ENCODE measurements around the gene APOBEC3C.
"Not testable (repeated sequence)": the region's sequence is repeated elsewhere in the genome, so short reads cannot be mapped to it uniquely, and the experiment has no call there.

The APOBEC3C gene

GRCh38 chr22:39040538-39041296, 26.7 kb downstream of the APOBEC3C start, which contains the start of gene APOBEC3F:
Gene APOBEC3F (plus strand): TSS chr22:39040864. CDS start chr22:39040961, 97 bp downstream.
- DNase-seq (ENCODE audit: low read depth) = peak; percentile 57

DNA sequence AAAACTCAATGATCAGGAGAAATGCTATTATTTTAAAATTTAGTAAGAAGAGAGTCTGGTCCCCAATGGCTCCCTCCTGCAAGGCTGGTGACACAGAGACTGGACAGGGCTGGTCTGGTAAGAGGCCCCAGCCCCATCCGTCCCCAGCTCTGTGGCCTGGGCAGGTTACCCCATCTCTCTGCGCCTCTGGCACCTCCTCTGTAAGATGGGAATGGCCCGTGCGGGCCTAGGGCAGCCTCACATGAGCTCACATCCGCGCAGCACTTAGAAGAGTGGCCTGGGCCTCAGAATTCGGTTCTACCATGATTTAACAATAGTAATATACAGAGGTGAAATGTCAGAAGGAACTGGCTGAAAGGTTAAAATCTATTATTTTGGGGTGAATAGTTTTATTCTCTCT, 27.9 kb downstream of the APOBEC3C start:
- H3K4me3 ChIP-seq (ENCODE audit: low read depth, low read length) = no peak overlapping the region
- DNase-seq (ENCODE audit: low read depth) = no peak
- TF ChIP-seq, protein P1, sequence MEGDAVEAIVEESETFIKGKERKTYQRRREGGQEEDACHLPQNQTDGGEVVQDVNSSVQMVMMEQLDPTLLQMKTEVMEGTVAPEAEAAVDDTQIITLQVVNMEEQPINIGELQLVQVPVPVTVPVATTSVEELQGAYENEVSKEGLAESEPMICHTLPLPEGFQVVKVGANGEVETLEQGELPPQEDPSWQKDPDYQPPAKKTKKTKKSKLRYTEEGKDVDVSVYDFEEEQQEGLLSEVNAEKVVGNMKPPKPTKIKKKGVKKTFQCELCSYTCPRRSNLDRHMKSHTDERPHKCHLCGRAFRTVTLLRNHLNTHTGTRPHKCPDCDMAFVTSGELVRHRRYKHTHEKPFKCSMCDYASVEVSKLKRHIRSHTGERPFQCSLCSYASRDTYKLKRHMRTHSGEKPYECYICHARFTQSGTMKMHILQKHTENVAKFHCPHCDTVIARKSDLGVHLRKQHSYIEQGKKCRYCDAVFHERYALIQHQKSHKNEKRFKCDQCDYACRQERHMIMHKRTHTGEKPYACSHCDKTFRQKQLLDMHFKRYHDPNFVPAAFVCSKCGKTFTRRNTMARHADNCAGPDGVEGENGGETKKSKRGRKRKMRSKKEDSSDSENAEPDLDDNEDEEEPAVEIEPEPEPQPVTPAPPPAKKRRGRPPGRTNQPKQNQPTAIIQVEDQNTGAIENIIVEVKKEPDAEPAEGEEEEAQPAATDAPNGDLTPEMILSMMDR (conservative IDR thresholded peaks at IDR 0.05; ENCODE audit: low read depth, low read length) = no peak

More at GRCh38 chr22:39040538-39041296, 26.7 kb downstream of the APOBEC3C start, which contains the start of gene APOBEC3F:
- H3K4me3 ChIP-seq (ENCODE audit: low read depth, low read length) = peak within 1 kb of the TSS; percentile 68
- TF ChIP-seq, protein P1 (conservative IDR thresholded peaks at IDR 0.05; ENCODE audit: low read depth, low read length) = peak; percentile 10

- not testable (repeated sequence) for DNase-seq (ENCODE audit: low read depth); H3K4me3 ChIP-seq (ENCODE audit: low read depth, low read length)
Observed at GRCh38 chr22:39043063-39043462, 29.0 kb downstream of the APOBEC3C start.

DNA sequence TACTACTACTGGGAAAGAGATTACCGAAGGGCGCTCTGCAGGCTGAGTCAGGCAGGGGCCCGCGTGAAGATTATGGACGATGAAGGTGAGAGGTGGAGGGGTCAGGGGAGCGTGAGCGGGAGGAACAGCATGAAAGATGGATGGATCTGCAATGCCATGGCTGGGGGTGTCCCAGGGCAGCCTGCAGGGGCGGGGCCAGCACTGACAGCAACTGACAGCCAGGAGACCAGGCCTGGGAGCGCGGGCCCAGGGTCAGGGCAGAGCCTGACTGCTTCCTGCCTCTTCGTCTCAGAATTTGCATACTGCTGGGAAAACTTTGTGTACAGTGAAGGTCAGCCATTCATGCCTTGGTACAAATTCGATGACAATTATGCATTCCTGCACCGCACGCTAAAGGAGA, 31.1 kb downstream of the APOBEC3C start:
- not testable (repeated sequence) for DNase-seq (ENCODE audit: low read depth); H3K4me3 ChIP-seq (ENCODE audit: low read depth, low read length)

DNA sequence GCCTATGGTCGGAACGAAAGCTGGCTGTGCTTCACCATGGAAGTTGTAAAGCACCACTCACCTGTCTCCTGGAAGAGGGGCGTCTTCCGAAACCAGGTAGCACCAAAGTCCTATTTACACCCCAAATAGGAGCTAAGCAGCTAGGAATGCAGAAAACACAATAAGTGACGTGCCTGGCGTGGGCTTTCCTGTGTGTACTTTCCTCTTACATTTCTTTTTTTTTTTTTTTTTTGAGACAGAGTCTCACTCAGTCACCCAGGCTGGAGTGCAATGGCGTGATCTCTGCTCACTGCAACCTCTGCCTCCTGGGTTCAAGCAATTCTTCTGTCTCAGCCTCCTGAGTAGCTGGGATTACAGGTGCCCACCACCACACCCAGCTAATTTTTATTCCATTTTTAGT, 35.4 kb downstream of the APOBEC3C start:
- H3K4me3 ChIP-seq (ENCODE audit: low read depth, low read length); DNase-seq (ENCODE audit: low read depth): not testable (repeated sequence)

DNA sequence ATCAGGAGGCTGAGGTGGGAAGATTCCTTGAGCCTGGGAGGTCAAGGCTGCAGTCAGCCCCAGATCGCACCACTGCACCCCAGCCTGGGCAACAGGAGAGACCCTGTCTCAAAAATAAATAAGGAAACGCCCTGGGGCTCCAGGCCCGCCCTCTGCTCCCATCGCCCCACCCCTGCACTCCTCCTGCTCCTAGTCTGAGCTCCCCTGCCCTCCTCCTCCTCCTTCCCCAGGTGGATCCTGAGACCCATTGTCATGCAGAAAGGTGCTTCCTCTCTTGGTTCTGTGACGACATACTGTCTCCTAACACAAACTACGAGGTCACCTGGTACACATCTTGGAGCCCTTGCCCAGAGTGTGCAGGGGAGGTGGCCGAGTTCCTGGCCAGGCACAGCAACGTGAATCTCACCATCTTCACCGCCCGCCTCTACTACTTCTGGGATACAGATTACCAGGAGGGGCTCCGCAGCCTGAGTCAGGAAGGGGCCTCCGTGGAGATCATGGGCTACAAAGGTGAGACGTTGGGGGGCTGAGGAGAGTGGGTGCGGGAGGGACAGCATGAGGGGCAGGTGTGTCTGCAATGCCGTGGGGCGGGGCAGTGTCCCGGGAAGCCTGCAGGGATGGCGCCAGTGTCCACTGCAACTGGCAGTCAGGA, 37.9 kb downstream of the APOBEC3C start:
- not testable (repeated sequence) for DNase-seq (ENCODE audit: low read depth); H3K4me3 ChIP-seq (ENCODE audit: low read depth, low read length)

- DNase-seq (ENCODE audit: low read depth) = no peak
- TF ChIP-seq, protein P1 (conservative IDR thresholded peaks at IDR 0.05; ENCODE audit: low read depth, low read length) = no peak
- no peak overlapping the region for H3K4me3 ChIP-seq (ENCODE audit: low read depth, low read length)
Observed at GRCh38 chr22:39055658-39056057, 41.6 kb downstream of the APOBEC3C start.

GRCh38 chr22:39061290-39061689, 47.2 kb downstream of the APOBEC3C start:
- H3K4me3 ChIP-seq (ENCODE audit: low read depth, low read length); DNase-seq (ENCODE audit: low read depth): not testable (repeated sequence)

DNA sequence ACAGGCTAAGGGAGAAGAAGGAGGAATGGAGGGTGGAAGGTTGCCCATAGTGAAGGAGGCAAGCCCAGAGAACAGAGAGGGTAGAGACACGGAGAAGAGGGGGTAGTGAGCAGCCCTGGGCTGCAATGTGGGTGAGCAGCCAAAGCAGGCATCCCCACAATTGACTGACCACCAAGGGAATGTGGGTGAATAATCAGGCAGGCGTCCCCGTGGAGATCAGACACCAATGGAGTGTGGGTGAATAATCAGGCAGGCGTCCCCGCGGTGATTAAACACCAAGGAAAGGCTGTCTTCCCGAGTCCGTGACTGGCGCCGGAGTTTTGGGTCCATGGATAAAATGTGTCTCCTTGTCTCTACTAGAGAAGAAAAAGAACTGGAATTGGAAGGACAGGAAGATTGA, 47.9 kb downstream of the APOBEC3C start:
- DNase-seq (ENCODE audit: low read depth); H3K4me3 ChIP-seq (ENCODE audit: low read depth, low read length): not testable (repeated sequence)

GRCh38 chr22:39063904-39064303, 49.8 kb downstream of the APOBEC3C start:
- not testable (repeated sequence) for DNase-seq (ENCODE audit: low read depth); H3K4me3 ChIP-seq (ENCODE audit: low read depth, low read length)

DNA sequence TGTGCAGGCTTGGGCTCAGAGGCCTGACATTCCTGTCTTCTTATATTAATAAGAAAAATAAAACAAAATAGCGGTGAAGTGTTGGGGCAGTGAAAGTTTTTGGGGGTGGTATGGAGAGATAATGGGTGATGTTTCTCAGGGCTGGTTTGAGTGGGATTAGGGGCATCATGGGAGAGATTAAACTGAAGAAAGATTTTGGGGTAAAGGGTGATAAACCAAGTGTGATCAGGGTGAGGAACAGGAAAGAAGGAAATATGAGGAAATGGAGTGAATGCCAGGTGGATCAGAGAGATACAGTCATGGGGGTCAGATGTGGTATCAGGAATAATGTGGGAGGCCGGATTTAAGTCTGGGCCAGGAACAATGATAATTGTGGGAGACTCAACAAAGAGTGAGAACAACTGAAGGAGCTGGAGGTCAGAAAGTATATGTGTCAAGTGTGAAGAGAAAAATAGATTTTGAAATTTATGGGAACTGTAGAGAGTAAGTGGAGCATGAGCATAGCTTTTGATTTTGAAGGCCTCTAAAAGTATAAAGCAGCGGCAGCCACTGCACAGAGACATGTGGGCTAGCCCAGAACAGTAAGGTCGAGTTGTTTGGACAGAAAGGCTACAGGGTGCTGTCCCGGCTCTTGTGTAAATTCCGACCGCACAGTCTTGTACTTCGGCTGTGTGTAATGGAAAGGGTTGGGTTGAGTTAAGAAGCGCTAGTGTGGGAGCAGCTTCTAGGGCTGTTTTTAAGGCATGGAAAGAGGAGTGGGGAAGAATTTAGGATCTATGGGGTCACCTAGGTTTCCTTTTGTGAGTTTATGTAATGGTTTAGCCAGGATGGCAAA, 52.6 kb downstream of the APOBEC3C start:
- DNase-seq (ENCODE audit: low read depth); H3K4me3 ChIP-seq (ENCODE audit: low read depth, low read length): not testable (repeated sequence)
